Trophoblast cell (in vitro differentiated cells and primary cell): Measurements from ENCODE around the gene OBI1.

Source experiments
- DNase-seq, 2 donors: peaks; one replicate each; pipeline ENCODE4 v3.0.0-alpha.2; 2016
- H2AFZ ChIP-seq: 2 replicates; pipeline ENCODE4 v1.6.1; 2013; ENCODE audit warnings: low read length, moderate library complexity, mild to moderate bottlenecking; ENCODE audit not compliant: insufficient read depth, poor library complexity
- H2AK5ac ChIP-seq: 2 replicates; pipeline ENCODE4 v1.6.1; 2013; ENCODE audit warnings: mild to moderate bottlenecking, low read length
- H2BK120ac ChIP-seq: 2 replicates; pipeline ENCODE4 v1.6.1; 2013; ENCODE audit warnings: low read length, mild to moderate bottlenecking, moderate library complexity; ENCODE audit not compliant: insufficient read depth, poor library complexity
- H2BK12ac ChIP-seq: 2 replicates; pipeline ENCODE4 v1.6.1; 2013; ENCODE audit warnings: mild to moderate bottlenecking, low read length, moderate library complexity
- H2BK5ac ChIP-seq: 2 replicates; pipeline ENCODE4 v1.6.1; 2013; ENCODE audit warnings: low read length, low read depth, moderate library complexity, mild to moderate bottlenecking; ENCODE audit not compliant: poor library complexity
- H3K14ac ChIP-seq: 2 replicates; pipeline ENCODE4 v1.6.1; 2013; ENCODE audit warnings: mild to moderate bottlenecking, low read length
- H3K18ac ChIP-seq: 2 replicates; pipeline ENCODE4 v1.6.1; 2013; ENCODE audit warnings: mild to moderate bottlenecking, low read length
- H3K23ac ChIP-seq: 2 replicates; pipeline ENCODE4 v1.6.1; 2013; ENCODE audit warnings: low read length
- H3K27ac ChIP-seq: 2 replicates; pipeline ENCODE4 v1.5.1; 2013; ENCODE audit warnings: low read depth, mild to moderate bottlenecking, inconsistent platforms, low read length, moderate library complexity
- H3K27me3 ChIP-seq: 2 replicates; pipeline ENCODE4 v1.6.1; 2013; ENCODE audit warnings: inconsistent platforms, mild to moderate bottlenecking, low read length, moderate library complexity; ENCODE audit not compliant: insufficient read depth
- H3K36me3 ChIP-seq, 2 experiments: 1 replicate in 1 of 2; 2 replicates in 1 of 2; pipeline ENCODE4 v1.6.1; 2013; ENCODE audit warnings: low read length in 2 of 2, mild to moderate bottlenecking in 2 of 2, moderate library complexity in 1 of 2; ENCODE audit not compliant: insufficient read depth in 2 of 2, control insufficient read depth in 1 of 2
- H3K4ac ChIP-seq: 2 replicates; pipeline ENCODE4 v1.6.1; 2013; ENCODE audit warnings: low read depth, mild to moderate bottlenecking, low read length, moderate library complexity
- H3K4me1 ChIP-seq, 2 experiments: 1 replicate in 1 of 2; 2 replicates in 1 of 2; pipeline ENCODE4 v1.6.1; 2013; ENCODE audit warnings: low read length in 2 of 2, mild to moderate bottlenecking in 2 of 2, moderate library complexity in 1 of 2; ENCODE audit not compliant: insufficient read depth in 2 of 2, control insufficient read depth in 1 of 2
- H3K4me2 ChIP-seq: 2 replicates; pipeline ENCODE4 v1.6.1; 2013; ENCODE audit warnings: inconsistent platforms, mild to moderate bottlenecking, low read length, moderate library complexity
- H3K4me3 ChIP-seq: 2 replicates; pipeline ENCODE4 v1.5.1; 2013; ENCODE audit warnings: mild to moderate bottlenecking, low read depth, low read length, inconsistent platforms
- H3K79me1 ChIP-seq: one replicate; pipeline ENCODE4 v1.6.1; 2013; ENCODE audit warnings: low read length
- H3K79me2 ChIP-seq: 2 replicates; pipeline ENCODE4 v1.6.1; 2013; ENCODE audit warnings: low read length, mild to moderate bottlenecking; ENCODE audit not compliant: control insufficient read depth, insufficient read depth, poor library complexity
- H3K9ac ChIP-seq: 2 replicates; pipeline ENCODE4 v1.6.1; 2013; ENCODE audit warnings: mild to moderate bottlenecking, low read length
- H3K9me3 ChIP-seq: 2 replicates; pipeline ENCODE4 v1.6.1; 2013; ENCODE audit warnings: low read depth, mild to moderate bottlenecking, control low read depth, inconsistent platforms, low read length; ENCODE audit not compliant: insufficient read depth
- H4K12ac ChIP-seq: 2 replicates; pipeline ENCODE4 v1.6.1; 2013; ENCODE audit warnings: low read depth, mild to moderate bottlenecking, low read length, moderate library complexity
- H4K8ac ChIP-seq: 2 replicates; pipeline ENCODE4 v1.6.1; 2013; ENCODE audit warnings: low read depth, mild to moderate bottlenecking, low read length, moderate library complexity
- H4K91ac ChIP-seq: one replicate; pipeline ENCODE4 v1.6.1; 2013; ENCODE audit warnings: low read depth, mild to moderate bottlenecking, low read length, moderate library complexity
- WGBS: extraction: QIAGEN DNeasy Blood & Tissue Kit; methylation state at CpG from one replicate; pipeline ENCODE4 v1.1.7; 2013; ENCODE audit warnings: missing lambda C conversion rate; ENCODE audit not compliant: insufficient read length, insufficient coverage; ENCODE audit errors: extremely low coverage; 5-methylcytosine and 5-hydroxymethylcytosine counted together

Gene OBI1

DNA sequence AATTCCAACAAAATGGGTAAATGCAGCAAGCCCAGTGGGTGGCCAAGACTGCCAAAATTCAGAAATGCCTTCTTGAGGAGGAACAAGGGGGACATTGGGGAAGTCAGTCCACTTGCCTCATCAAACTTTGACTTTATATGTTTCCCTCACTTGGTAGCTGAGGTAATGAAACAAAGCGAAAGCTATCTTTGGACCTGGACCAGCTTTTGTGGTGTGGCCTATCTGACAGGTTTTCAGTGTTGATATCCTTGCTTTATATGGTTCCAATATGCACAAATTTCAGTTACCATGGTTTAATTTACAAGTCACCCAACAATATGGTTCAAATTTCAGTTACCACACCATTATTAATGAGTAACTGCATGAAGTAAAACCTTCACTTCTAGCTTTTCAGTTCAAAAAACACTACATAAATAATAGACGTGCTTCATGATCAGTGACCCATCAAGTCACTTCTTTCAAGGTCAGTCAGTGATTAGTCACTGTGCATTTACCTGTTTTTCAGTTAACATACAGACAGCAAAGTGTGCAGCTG is 38.0 kb downstream of the OBI1 start:
- no CpG with 5 or more reads among the region's 2 CpGs for WGBS
- Histone ChIP-seq H4K91ac (no peak overlapping the region), H3K9ac (no peak overlapping the region), H3K18ac (no peak overlapping the region), H2AK5ac (no peak overlapping the region), H2AFZ (no peak overlapping the region), H4K12ac (no peak overlapping the region), H3K36me3 (peaks cover 2 to 3% of the 10 kb centered on the region in 2 experiments), H3K4me1 (no peaks in the 10 kb centered on the region), H4K8ac (no peak overlapping the region), H3K14ac (no peak overlapping the region), H2BK12ac (no peak overlapping the region), H3K23ac (no peak overlapping the region), H3K27me3 (no peaks in the 10 kb centered on the region), H3K79me1 (no peaks in the 10 kb centered on the region), H3K4me3 (no peak overlapping the region), H2BK5ac (no peak overlapping the region), H2BK120ac (no peak overlapping the region), H3K4ac (no peak overlapping the region), H3K79me2 (no peaks in the 10 kb centered on the region), H3K4me2 (no peak overlapping the region), H3K27ac (no peak overlapping the region), H3K9me3 (no peaks in the 10 kb centered on the region)
- no peak for DNase-seq

DNA sequence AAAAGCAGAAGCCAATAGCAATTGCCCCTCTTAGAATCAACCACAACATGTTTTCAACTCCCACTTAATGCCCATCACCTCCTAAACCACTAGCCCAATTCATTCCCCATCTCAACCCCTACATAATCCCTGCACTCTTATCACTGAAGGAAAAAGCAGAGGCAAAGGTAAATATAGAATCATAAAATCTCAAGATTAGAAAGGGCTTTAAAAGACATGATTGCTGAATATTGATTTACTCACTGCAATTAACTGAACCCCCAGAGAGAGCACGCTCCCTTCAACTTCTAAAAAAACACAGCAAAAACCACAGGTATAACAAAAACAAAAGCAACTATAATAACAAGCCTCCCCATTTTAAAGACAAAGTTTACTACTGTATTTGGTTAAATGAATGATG is 40.5 kb downstream of the OBI1 start:
- Histone ChIP-seq H2BK12ac (no peak overlapping the region), H3K4me1 (no peaks in the 10 kb centered on the region), H3K18ac (no peak overlapping the region), H3K79me2 (no peaks in the 10 kb centered on the region), H3K27ac (no peak overlapping the region), H3K14ac (no peak overlapping the region), H3K9ac (no peak overlapping the region), H2BK120ac (no peak overlapping the region), H3K4me2 (no peak overlapping the region), H3K36me3 (peaks cover 2 to 3% of the 10 kb centered on the region in 2 experiments), H3K23ac (no peak overlapping the region), H3K4me3 (no peak overlapping the region), H2AFZ (no peak overlapping the region), H4K91ac (no peak overlapping the region), H3K27me3 (no peaks in the 10 kb centered on the region), H3K79me1 (no peaks in the 10 kb centered on the region), H4K8ac (no peak overlapping the region), H2AK5ac (no peak overlapping the region), H4K12ac (no peak overlapping the region), H2BK5ac (no peak overlapping the region), H3K4ac (no peak overlapping the region), H3K9me3 (no peaks in the 10 kb centered on the region)
- no peak for DNase-seq
- no CpG with 5 or more reads among the region's 1 CpG for WGBS

DNA sequence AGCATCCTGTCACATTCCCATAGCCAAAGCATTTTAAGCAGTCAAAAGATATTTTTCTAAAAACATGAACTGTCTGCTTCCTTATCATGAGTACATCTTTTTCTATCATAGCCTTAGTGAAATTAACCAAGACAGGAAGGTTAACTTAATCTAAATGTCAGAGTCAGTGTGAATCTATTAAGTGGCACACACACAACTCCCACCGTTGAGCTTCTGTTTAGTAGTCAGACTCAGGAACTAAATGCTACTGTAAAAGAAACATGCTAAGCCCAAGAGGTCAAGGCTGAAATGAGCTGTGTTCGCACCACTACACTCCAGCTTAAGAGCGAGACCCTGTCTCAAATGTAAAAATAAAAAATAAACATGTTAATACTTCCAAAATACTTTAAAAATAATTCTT is 47.9 kb downstream of the OBI1 start:
- no CpG with 5 or more reads among the region's 3 CpGs for WGBS
- H3K27ac ChIP-seq = no peak overlapping the region
- no peak overlapping the region for H2AFZ ChIP-seq
- peaks cover 43% of the 10 kb centered on the region for H3K27me3 ChIP-seq
- DNase-seq = no peak
- peaks cover 10 to 11% of the 10 kb centered on the region in 2 experiments for H3K4me1 ChIP-seq
- no peak overlapping the region for H2BK5ac ChIP-seq
- no peak overlapping the region for H2BK120ac ChIP-seq
- H2AK5ac ChIP-seq = no peak overlapping the region
- H3K9ac ChIP-seq = no peak overlapping the region
- H3K23ac ChIP-seq = no peak overlapping the region
- H3K9me3 ChIP-seq = peaks cover 3% of the 10 kb centered on the region
- no peak overlapping the region for H3K14ac ChIP-seq
- H3K79me2 ChIP-seq = no peaks in the 10 kb centered on the region
- no peak overlapping the region for H2BK12ac ChIP-seq
- H4K12ac ChIP-seq = no peak overlapping the region
- no peaks in the 10 kb centered on the region for H3K79me1 ChIP-seq
- no peak overlapping the region for H3K4ac ChIP-seq
- H3K18ac ChIP-seq = no peak overlapping the region
- H4K8ac ChIP-seq = no peak overlapping the region
- no peaks in the 10 kb centered on the region for H3K36me3 ChIP-seq
- no peak overlapping the region for H3K4me3 ChIP-seq
- no peak overlapping the region for H4K91ac ChIP-seq
- no peak overlapping the region for H3K4me2 ChIP-seq

DNA sequence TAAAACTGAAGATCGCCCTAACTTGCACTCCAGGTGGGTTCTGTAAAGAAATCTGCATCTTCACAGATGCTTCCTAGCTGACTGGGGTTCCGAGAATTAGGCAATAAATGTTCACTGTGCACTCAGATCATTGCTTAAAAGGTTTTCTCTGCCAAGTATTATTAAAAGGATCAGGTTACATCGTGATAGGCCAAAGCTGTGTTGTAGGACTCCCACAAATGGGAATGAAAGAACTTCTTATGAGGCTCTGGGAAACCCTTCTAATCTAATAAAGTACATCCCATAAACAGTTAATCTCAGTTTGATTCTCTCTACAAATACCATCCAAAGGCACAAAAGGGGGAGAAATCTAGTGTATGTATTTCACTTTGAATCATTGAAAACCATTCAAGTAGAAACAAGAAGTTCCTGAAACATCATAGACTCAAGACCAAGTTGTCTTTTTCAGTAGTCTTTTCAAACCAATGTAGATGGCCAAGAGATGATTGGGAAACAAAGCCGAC is 48.5 kb downstream of the OBI1 start:
- Histone ChIP-seq H2BK12ac (no peak overlapping the region), H3K4me3 (no peak overlapping the region), H3K79me1 (no peaks in the 10 kb centered on the region), H3K18ac (no peak overlapping the region), H2BK5ac (no peak overlapping the region), H2AK5ac (no peak overlapping the region), H4K12ac (no peak overlapping the region), H3K9ac (no peak overlapping the region), H3K79me2 (no peaks in the 10 kb centered on the region), H3K14ac (no peak overlapping the region), H3K4me2 (no peak overlapping the region), H3K36me3 (no peaks in the 10 kb centered on the region), H4K8ac (no peak overlapping the region), H3K27ac (no peak overlapping the region), H3K27me3 (peaks cover 49% of the 10 kb centered on the region), H3K9me3 (peaks cover 3% of the 10 kb centered on the region), H4K91ac (no peak overlapping the region), H3K23ac (no peak overlapping the region), H3K4ac (no peak overlapping the region), H2AFZ (no peak overlapping the region), H3K4me1 (peaks cover 10 to 11% of the 10 kb centered on the region in 2 experiments), H2BK120ac (no peak overlapping the region)
- no CpG with 5 or more reads among the region's 4 CpGs for WGBS
- DNase-seq = no peak
